ENCODE results near the gene PRRT1.

GRCh38 chr6:32178547-32179440 lies 27.1 kb upstream of the PRRT1 start:
- TF ChIP-seq CTCF (IDR thresholded peaks at IDR 0.05) = no peak
- no peak for TF ChIP-seq POLR2AphosphoS5 (IDR thresholded peaks at IDR 0.05)
- no peak for TF ChIP-seq POLR2A (IDR thresholded peaks at IDR 0.05)

Measured in stomach (tissue), 4 donors.